Chondrocyte (in vitro differentiated cells): Measurements from ENCODE around the gene CAST. TPM values are rescaled to one million over a fixed set of nuclear protein-coding genes. Genes with fewer than 3 reads are reported as not detected.

ENCODE experiments used
- DNase-seq: peaks from one replicate; pipeline ENCODE4 v3.0.0; 2021; ENCODE audit warnings: mixed read lengths, low spot score
- H3K27ac Mint-ChIP-seq: one replicate; pipeline ENCODE4 v1.8.0; 2021; ENCODE audit warnings: mild to moderate bottlenecking, moderate library complexity, mixed read lengths; ENCODE audit not compliant: unreplicated experiment
- H3K27me3 Mint-ChIP-seq: 2 replicates; pipeline ENCODE4 v1.8.0; 2021; ENCODE audit warnings: low read depth, mixed read lengths
- H3K36me3 Mint-ChIP-seq: 2 replicates; pipeline ENCODE4 v1.8.0; 2021; ENCODE audit warnings: low read depth, mixed read lengths
- H3K4me1 Mint-ChIP-seq: 2 replicates; pipeline ENCODE4 v1.8.0; 2021; ENCODE audit warnings: low read depth, mild to moderate bottlenecking, mixed read lengths
- H3K4me3 Mint-ChIP-seq: one replicate; pipeline ENCODE4 v1.8.0; 2021; ENCODE audit warnings: mild to moderate bottlenecking, moderate library complexity, mixed read lengths; ENCODE audit not compliant: unreplicated experiment
- H3K9me3 Mint-ChIP-seq: 2 replicates; pipeline ENCODE4 v1.8.0; 2021; ENCODE audit warnings: low read depth, mixed read lengths
- CTCF ChIP-seq: fragments of 200-600 bp; sonication (generic); IDR thresholded peaks from 2 replicates; pipeline ENCODE4 v1.5.0; 2021; ENCODE audit warnings: antibody characterized with exemption, mild to moderate bottlenecking, moderate library complexity
- total RNA-seq: library from RNA; stranded (reverse); gene quantifications from 3 replicates; pipeline ENCODE4 v1.2.1, GENCODE V29; 2021

CAST gene
- total RNA-seq, 1 donor from 2014 or later = 131 TPM

- no peak for DNase-seq
- Mint-ChIP-seq H3K27ac (no peak overlapping the region), H3K4me3 (peak overlapping the region; percentile 11), H3K36me3 (peaks cover 7% of the 10 kb centered on the region), H3K27me3 (no peaks in the 10 kb centered on the region), H3K9me3 (no peaks in the 10 kb centered on the region), H3K4me1 (peaks cover 24% of the 10 kb centered on the region)
- TF ChIP-seq CTCF = peak; percentile 90
These were observed 25.8 kb downstream of the CAST start for GRCh38 chr5:96687812-96688453.

GRCh38 chr5:96690861-96691260 is 28.7 kb downstream of the CAST start:
- no peak overlapping the region for H3K4me3 Mint-ChIP-seq
- no peaks in the 10 kb centered on the region for H3K27me3 Mint-ChIP-seq
- H3K4me1 Mint-ChIP-seq = peaks cover 24% of the 10 kb centered on the region
- H3K9me3 Mint-ChIP-seq = no peaks in the 10 kb centered on the region
- no peak for TF ChIP-seq CTCF
- H3K36me3 Mint-ChIP-seq = peaks cover 6% of the 10 kb centered on the region
- DNase-seq = no peak
- no peak overlapping the region for H3K27ac Mint-ChIP-seq

- no peak for TF ChIP-seq CTCF
- DNase-seq = no peak
- peaks cover 3% of the 10 kb centered on the region for H3K36me3 Mint-ChIP-seq
- peak overlapping the region; percentile 55 for H3K27ac Mint-ChIP-seq
- H3K9me3 Mint-ChIP-seq = no peaks in the 10 kb centered on the region
- H3K4me3 Mint-ChIP-seq = no peak overlapping the region
- peaks cover 24% of the 10 kb centered on the region for H3K4me1 Mint-ChIP-seq
- no peaks in the 10 kb centered on the region for H3K27me3 Mint-ChIP-seq
These were observed 29.5 kb downstream of the CAST start for GRCh38 chr5:96691503-96692303.

- DNase-seq = no peak
- H3K4me1 Mint-ChIP-seq = peaks cover 17% of the 10 kb centered on the region
These were observed 30.3 kb downstream of the CAST start for GRCh38 chr5:96692441-96692840.

More at GRCh38 chr5:96692441-96692840, 30.3 kb downstream of the CAST start:
- no peaks in the 10 kb centered on the region for H3K9me3 Mint-ChIP-seq
- H3K4me3 Mint-ChIP-seq = no peak overlapping the region
- no peaks in the 10 kb centered on the region for H3K27me3 Mint-ChIP-seq
- peaks cover 3% of the 10 kb centered on the region for H3K36me3 Mint-ChIP-seq
- TF ChIP-seq CTCF = no peak
- H3K27ac Mint-ChIP-seq = peak overlapping the region; percentile 60
